ENCODE data around the gene EXPH5.
"Not testable (repeated sequence)": the region's sequence is repeated elsewhere in the genome, so short reads cannot be mapped to it uniquely, and the experiment has no call there.

The EXPH5 gene

DNA sequence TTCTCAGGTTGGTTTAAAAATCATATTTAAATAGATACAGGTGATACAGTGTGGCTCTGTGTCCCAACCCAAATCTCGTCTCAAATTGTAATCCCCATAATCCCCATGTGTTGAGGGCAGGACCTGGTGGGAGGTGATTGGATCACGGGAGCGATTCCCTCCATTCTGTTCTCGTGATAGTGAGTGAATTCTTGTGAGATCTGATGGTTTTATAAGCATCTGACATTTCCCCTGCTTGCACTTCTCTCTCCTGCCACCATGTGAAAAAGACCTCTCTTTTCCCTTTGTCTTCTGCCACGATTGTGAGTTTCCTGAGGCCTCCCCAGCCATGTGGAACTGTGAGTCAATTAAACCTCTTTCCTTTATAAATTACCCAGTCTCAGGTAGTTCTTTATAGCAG lies 9.2 kb upstream of the EXPH5 start:
- DNase-seq, result not testable (repeated sequence)

DNA sequence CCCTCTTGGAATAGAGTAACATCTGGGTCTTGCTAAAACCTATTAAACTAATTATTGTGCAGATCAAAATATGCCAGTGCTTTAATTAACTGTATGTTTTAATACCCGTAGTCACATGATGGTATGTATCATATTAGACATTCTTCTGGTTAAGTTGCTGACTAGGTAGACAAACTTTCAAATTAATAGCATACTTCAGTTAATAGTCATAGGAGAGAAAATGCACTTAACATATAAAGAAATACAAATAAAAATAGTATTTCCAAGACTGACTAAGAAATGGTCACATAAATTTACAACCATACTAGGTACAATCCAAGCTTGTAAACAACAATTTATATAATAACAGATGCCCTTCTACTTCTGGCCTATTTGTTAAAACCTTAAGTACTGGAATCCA lies 7.6 kb upstream of the EXPH5 start:
- DNase-seq, result no peak

DNA sequence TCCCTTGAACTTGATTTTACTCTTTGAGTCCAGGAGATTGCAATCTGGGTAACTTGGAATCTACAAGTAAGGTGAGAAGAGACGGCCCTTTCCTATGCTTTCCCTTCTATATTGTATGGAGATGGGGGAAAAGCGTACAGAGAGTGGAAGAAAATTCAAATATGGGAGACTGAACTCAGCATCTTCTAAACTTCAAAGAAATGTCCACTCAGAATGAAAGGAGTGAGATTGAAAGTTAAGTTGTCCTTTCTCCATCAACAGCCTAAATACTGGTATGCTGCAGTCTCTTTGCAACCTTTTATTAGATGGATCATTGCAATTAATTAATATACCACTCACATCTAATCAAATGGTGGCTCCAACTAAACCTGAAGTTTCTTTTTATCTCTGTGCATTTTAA lies 6.4 kb upstream of the EXPH5 start:
- no peak for DNase-seq

DNA sequence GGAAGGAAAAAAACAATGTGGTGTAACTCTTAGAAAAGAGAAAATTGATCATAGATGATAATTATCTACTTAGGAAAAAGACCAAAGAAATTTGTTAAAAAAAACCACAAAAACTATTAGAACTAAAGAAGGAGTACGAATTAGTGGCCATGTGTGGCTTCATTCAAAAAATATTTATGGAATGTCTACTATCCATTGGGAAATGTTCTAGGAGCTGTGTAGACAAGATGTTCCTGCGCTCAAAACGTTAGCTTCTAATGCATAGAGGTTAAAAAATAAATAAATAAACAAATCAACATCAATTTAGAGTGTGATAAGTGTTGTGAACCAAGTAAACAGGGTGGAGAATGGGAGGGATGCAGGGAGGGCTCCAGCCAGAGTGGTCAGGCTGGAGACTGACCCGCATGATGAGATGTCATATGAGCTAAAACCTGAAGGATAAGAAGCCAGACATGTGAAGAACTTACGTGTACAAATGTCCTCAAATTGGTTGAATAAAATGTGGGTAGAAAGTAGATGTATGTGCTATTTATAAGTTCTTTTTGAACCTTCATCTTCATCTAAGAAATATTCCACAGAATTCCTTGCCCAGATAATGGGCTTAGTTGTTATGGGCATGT lies 4.3 kb upstream of the EXPH5 start:
- DNase-seq, result no peak

DNA sequence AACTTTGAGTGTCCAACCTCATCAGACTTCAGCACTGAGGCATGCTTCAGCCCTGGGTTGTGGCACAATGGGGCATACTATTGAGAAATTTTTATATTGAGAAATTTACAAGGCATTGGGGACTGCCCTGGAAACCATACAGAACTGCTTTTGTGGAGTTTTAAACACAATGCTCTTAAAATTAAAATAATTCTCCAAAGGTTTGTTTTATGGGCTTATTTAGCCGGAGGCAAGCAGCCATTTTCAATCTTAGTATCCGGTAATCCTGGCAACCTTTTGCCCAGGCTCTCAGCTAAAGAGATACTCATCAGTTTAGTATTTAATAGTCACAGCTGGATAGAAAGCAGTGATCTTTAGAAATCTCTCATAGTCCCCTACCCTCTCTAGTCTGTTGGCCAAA lies 3.1 kb upstream of the EXPH5 start:
- no peak for DNase-seq

DNA sequence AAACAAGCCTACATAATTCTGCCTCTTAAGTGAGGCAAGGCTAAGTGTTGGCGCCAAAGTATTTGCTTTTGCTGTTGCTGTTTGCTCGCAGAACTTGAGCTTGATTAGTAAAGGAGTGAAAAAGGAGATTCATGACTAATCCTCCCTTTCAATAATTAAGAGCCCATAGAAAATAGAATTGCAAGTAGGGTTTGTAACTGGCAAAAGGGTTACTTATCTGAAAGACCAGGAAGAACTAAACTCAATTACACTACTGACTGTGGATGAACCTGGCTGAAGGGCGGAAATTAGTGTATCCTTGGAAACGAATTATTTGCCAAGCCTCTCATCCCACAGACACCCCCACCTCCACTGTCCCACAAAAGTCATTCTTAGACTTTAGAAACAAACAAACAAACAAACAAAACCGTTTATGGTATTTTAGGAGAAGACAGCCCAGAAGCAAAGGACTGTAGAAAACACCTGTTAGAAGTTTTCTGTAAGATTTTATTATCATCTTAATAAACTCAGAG lies 411 bp upstream of the EXPH5 start:
- DNase-seq, result no peak

DNA sequence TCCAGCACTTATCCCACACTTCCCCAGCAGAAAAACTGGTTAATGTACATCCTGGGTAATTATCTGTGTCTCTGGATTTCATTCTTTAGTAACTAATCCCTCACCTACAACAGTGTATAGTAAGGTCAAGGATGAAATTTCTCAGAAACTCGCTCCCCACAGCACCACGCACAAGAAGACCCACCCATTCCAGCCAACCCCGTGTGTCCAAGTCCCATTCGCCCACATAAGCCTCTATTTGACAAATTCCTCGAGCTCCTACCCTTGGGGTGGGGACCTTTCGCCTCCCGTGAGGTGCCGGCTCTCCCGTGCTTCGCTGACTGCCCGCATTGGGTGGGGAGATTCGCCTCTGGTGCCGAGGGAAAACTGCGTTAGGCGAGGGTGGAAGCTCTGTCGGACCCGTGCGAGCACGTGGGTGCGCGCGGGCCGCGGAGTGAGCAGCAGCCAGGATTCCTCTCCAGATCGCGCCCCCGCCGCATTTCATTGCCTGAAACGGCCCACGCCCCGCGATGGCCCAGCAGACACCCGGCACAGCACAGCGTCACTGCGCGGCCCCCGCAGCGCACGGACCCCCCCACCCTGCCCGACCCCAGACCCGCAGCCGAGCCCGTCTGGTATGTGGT lies 866 bp downstream of the EXPH5 start:
- peak; percentile 31 for DNase-seq

DNA sequence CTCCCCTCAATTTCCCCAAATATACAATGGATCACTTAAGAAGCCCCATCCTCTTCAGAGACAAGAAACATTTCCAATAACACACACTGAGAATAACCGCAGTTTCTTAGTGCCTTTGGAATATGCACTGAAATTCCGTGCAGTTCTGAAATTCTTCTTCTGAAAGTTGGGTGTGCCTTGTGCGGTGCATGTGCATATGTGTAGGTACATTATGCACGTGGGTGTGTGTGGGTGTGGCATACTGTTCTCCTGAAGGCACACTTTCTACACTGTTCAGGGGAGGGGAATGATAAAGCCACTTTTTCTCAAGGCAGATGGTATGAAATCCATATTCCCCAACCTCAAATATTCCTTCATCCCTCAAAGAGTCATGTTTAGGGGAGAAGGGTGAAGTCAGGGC lies 1.7 kb downstream of the EXPH5 start:
- no peak for DNase-seq

DNA sequence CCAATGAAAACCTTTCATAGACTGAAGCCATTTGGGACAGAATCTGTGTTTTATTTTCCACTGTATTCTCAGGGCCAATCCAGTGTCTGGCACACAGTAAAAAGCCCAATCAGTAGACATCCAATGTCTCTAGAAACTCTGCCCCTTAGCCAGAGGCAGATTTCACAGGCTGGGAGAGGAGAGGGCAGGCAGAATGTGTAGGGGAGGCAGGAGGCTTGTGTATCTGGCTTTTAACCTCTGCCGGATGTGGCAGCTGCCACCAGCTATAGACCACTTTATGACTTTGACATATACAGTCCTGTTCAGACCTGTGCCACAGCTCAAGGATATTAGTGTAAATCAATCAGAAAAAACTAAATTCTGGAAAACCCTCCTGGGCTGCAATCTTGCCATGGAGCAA lies 4.4 kb downstream of the EXPH5 start:
- no peak for DNase-seq

DNA sequence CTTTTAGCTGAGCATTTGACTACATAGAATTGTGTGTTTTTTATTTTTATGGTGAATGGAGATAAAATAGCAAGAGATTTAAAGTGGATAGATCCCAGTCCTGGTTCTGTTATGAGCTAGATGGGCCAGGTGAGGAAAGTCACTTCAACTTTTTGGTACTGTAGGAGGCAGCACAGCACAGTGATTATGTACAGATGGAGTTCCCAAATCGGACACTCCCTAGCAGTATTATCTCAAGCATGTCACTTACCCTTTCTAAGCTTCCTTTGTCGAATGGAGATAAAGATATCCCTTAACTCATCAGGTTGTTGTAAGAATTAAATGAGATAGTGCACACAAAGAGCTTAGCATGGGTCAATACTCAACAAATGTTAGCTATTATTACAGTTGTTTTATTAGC lies 5.3 kb downstream of the EXPH5 start:
- no peak for DNase-seq

DNA sequence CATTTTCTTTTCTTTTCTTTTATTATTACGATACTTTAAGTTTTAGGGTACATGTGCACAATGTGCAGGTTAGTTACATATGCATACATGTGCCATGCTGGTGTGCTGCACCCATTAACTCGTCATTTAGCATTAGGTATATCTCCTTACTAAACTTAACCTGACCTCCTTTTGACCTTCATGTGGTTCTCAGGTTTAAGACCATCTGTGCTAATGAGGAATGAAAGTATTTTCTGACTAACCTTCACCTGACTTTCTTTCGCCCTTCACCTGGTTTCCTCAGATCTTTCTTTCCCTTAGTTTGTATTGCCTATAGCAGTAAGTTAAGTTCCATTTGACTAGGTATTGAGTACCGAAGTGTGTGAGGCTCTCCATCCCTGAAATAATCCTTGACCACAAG lies 6.5 kb downstream of the EXPH5 start:
- DNase-seq, result no peak

DNA sequence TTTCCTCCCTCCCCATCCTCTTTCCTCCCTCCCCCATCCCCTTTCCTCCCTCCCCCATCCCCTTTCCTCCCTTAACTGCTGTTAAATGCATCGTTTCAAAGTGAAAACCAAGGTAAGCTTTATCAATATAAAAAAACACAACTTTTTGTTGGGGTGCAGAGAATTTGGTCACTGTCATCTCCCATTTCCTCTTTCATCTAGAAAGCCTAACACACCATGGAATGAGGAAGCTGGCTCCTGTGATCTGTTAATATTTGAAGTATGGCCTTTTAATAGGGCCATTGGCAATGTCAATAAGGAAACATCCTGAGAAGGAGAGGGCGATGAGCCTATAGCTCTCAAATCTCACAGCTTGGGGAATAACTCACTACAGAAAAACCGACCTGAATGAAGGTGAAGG lies 7.0 kb downstream of the EXPH5 start:
- DNase-seq, result no peak

DNA sequence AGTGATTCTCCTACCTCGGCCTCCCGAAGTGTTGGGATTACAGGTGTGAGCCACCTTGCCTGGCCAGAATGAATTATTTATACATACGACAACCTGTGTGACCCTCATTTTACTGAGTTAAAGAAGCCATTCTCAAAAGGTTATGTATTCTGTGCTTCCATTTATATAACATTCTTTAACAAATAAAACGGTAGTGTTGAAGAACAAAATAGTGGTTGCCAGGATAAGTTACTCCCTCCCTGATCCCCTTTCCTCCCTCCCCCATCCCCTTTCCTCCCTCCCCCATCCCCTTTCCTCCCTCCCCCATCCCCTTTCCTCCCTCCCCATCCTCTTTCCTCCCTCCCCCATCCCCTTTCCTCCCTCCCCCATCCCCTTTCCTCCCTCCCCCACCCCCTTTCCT lies 7.4 kb downstream of the EXPH5 start:
- DNase-seq, result not testable (repeated sequence)

DNA sequence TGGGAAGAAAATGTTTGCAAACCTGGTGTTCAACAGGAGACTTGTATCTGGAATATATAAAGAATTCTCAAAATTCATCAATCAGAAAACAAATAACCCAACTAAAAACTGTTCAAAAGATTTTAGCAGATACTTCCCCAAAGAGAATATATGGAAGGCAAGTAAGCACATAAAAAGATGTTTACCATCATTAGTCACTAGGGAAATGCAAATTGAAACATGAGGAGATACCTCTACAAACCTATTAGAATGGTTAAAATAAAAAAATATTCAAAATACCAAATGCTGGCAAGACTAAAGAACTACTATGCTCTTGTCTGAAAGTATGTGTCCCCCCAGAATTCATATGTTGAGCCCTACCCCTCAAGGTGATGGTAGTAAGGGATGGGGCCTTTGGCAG lies 8.6 kb downstream of the EXPH5 start:
- no peak for DNase-seq

DNA sequence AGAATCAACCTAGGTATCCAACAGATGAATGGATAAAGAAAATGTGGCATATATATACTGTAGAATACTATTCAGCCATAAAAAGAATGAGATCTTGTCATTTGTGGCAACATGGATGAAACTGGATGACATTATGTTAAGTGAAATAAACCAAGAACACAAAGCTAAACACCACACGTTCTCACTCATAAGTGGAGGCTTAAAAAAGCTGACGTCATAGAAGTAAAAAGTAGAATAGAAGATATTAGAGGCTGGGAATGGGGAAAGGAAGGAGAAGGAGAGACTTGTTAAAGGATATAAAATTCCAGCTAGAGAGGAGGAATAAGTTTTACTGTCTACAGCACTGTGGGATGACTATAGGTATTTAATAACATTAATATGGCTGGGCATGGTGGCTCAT lies 12.9 kb downstream of the EXPH5 start:
- DNase-seq, result no peak

DNA sequence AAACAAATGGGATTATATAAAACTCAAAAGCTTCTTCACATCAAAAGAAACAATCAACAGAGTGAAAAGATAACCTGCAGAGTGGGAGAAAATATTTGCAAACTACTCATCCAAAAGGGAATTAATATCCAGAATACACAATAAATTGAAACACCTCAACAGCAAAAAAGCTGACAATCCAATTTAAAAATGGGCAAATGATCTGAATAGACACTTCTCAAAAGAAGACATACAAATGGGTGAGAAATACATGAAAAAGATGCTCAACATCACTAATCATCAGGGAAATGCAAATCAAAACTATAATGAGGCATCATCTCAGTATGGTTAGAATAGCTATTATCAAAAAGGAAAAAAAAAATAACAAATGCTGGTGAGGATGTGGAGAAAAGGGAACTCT lies 13.5 kb downstream of the EXPH5 start:
- DNase-seq, result no peak

DNA sequence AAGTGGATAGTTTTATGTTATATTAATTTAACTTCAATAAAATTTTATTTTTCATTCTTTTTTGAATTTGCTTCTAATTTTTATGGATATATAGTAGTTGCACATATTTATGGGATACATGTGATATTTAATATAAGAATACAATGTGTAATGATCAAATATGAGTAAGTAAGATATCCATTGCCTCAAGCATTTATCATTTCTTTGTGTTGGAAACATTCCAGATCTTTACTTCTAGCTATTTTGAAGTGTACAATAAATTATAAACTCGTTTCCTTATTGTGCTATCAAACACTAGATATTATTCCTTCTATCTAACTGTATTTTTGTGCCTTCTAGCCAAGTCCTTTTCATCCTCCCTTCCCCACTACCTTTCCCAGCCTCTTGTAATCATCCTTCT lies 17.0 kb downstream of the EXPH5 start:
- no peak for DNase-seq

DNA sequence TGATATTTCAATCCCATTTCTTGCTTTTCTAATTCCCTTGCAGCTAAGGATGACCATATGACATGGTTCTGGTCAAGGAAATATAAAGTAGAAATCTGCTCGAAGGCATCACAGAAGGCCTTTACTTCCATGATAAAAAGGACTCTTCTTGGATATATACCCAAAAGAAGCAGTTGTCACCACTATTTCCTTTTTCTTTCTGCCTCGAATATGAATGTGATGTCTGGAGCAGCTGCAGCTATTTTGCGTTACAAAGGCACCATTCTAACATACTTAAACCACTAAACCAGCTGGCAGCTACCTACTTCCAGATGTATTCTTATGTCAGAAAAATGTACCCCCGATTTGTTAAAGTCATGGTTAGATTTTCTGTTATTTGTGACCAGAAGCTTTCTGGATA lies 18.9 kb downstream of the EXPH5 start:
- DNase-seq, result no peak

DNA sequence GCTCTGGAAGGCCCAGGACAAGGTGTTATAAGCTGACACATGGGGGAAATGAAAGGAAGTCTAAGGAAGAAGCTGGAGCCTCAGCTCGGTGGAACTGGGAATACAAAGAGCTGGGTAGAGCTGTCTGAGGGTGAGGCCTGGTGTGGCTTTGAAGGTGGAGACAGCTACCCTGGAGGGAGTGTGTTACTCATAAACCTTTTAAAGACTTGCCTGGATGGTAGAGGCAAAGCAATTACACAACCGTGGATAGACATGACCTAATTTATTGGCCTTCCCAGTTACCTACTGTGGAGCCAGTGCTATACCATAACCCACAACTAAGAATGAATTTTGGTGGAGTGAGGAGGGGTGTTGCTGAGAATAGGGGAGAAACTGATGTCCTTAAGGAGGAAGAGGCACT lies 22.6 kb downstream of the EXPH5 start:
- DNase-seq, result no peak

DNA sequence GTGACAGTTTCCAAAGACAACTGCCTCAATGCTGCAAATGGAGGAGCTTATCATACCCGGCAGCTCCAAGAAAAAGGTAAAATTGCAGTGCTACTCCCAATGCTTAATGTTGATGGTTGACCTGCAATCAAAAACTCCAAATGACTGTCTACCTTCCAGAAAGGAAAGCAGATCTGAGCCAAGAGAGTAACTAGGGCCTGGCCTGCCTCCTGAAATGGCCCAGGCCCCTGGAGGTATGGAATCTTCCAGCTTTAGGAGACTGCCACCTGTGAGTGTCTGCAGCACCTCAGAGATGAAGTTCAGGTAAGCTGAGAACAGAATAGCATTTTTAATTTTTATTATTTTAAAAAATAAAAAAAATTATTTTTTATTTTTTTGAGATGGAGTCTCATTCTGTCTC lies 23.7 kb downstream of the EXPH5 start:
- DNase-seq, result no peak

DNA sequence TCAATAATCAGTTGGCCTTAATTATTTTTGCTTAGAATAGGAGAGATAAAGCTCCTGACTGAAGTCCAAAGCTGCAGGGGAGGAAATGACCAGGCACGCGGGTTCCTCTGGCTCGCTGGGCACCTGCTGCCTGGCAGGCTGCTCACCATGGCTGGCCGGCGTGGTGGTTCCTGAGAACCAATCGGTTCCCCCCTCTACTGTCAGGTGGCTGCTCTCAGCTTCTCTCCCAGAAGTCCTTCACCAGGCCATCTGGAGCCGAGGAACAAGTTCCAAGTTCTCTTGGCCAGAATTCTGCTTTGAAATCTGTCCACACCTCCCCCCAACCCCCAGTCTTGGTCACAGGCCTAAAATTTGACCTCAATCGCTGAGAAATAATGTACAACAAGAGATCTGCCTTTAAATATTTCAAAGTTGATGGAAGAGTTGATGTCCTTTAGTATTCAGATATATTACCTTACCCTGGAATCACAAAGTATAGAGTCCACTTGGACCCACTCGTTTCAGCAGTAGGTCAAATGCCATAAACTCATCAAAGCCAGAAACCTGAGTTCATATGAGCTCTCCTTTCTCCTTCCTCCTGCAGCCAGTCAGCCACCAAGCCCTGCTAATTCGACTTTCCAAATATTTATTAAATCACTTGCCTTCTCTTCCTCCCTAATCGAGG lies 25.2 kb downstream of the EXPH5 start:
- no peak for DNase-seq

DNA sequence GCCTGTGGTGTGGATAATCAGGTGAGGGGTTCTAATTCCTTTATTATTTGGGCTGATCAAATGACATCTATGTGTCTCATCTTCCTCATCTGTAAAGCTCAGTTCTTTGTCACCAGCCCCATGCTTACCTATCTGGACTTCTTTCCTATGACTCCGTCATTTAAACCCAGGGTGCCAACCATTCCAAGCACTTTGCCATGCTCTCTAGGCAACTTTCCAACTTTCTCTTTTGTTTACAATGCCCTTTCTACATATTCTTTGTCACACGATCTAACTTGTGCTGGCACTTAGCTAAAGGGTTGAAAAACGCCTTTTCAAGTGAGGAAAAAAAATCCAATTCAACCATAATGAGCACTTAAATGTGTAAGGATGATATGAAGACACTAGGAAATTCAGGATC lies 27.9 kb downstream of the EXPH5 start:
- no peak for DNase-seq

DNA sequence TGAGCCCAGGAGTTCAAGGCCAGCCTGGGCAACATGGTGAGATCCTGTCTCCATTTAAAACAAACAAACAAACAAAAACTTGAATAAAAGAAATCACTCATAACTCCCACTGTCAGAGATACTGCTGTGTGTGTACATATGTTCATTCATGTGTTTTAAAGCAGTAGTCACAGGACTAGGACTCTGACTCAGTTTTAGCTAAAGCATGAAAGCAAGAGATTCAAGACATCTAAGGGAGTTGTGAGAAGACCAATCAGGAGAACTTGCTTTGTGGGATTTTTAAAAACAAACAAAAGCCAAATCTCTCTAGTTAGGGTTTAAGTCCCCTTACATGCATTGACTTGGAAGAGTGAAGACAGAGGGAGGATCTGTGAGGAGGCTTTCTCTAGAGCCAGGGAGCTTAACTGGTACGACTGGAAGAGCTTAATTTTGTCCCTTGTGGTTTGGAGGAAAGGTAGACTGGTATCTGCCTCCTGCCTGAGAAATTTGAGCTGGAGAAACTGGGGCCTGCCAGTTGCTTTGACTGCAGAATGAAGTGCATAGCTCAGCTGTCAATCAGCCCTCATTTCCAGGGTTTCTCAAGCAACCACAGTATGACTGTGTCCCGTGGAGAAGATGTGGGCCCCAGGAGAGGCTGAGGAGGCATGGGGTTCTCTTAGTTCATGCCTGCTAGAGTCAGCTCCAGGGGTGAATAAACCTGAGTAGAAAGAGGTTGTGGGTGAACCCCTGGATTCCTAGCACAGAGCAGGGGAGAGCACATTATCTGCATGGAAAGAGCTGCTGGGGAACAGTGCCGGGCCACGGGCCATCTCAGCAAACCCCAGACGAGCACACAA lies 30.6 kb downstream of the EXPH5 start:
- no peak for DNase-seq

DNA sequence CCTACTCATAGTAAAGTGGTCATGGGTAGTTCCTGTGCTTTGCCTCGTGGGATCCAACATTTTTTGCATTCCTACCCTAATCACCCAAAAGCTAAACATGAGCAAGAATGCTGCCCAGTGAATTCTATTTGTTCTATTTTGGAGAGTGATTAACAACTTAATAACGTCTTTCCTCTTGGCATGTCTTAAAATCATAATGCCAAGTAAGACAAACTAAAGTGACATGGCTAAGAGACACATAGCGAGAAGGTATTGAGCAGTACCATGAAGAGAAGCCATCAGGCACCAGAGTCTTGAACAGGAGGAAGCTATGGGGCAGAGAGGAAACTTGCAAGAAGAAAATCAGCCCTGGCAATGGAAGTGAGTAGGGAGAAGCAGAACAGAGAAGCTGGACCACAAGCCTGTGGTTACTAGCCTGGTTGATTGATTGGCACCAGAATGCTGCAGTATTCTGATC lies 32.0 kb downstream of the EXPH5 start:
- DNase-seq, result no peak

All from activated T-cell treated with anti-CD3 and anti-CD28 coated beads for 4 hours (primary cell).